Liver (tissue), 9 donors: ENCODE measurements around the gene ANAPC16. TPM values are rescaled to one million over a fixed set of nuclear protein-coding genes. Genes with fewer than 3 reads are reported as not detected.

ENCODE experiments used
- DNase-seq: peaks from one replicate; pipeline ENCODE4 v3.0.0-alpha.2; 2017; ENCODE audit warnings: low spot score
- H3K27ac ChIP-seq, 2 donors: one replicate each; pipeline ENCODE4 v1.7.0; 2013; ENCODE audit warnings: inconsistent platforms in 2 of 2, low read length in 2 of 2, control low read depth in 1 of 2, low read depth in 1 of 2, mild to moderate bottlenecking in 1 of 2
- H3K27me3 ChIP-seq, 4 donors: one replicate each; pipeline versions ENCODE4 v1.6.1 to v1.7.0; 2013; ENCODE audit warnings: low read length in 3 of 4, inconsistent platforms in 1 of 4, mild to moderate bottlenecking in 1 of 4, moderate library complexity in 1 of 4; ENCODE audit not compliant: control insufficient read depth in 4 of 4, insufficient read depth in 4 of 4
- H3K36me3 ChIP-seq, 4 donors: one replicate each; pipeline versions ENCODE4 v1.6.1 to v1.7.0; 2013; ENCODE audit warnings: low read length in 3 of 4, mild to moderate bottlenecking in 3 of 4, low read depth in 1 of 4, moderate library complexity in 1 of 4; ENCODE audit not compliant: control insufficient read depth in 4 of 4, insufficient read depth in 3 of 4
- H3K4me1 ChIP-seq, 4 donors: one replicate each; pipeline versions ENCODE4 v1.6.1 to v1.7.0; 2013; ENCODE audit warnings: low read length in 3 of 4, mild to moderate bottlenecking in 3 of 4, moderate library complexity in 1 of 4; ENCODE audit not compliant: control insufficient read depth in 4 of 4, insufficient read depth in 4 of 4
- H3K4me3 ChIP-seq, 3 donors: one replicate each; pipeline versions ENCODE4 v1.6.1 to v1.7.0; 2013; ENCODE audit warnings: low read length in 3 of 3, control low read depth in 1 of 3, low read depth in 1 of 3, mild to moderate bottlenecking in 1 of 3
- H3K9ac ChIP-seq, 2 donors: one replicate each; pipeline ENCODE4 v1.7.0; 2013; ENCODE audit warnings: low read length in 2 of 2, mild to moderate bottlenecking in 2 of 2, moderate library complexity in 2 of 2, control low read depth in 1 of 2, low read depth in 1 of 2
- H3K9me3 ChIP-seq, 4 donors: one replicate each; pipeline versions ENCODE4 v1.6.1 to v1.7.0; 2013; ENCODE audit warnings: low read length in 3 of 4; ENCODE audit not compliant: control insufficient read depth in 4 of 4
- FOXA1 ChIP-seq: IDR thresholded peaks from 2 replicates; pipeline ENCODE4 v1.6.1; 2016; ENCODE audit warnings: antibody characterized with exemption
- FOXA2 ChIP-seq: IDR thresholded peaks from 2 replicates; pipeline ENCODE4 v1.6.1; 2016; ENCODE audit warnings: antibody characterized with exemption
- HNF4A ChIP-seq, 2 donors: conservative IDR thresholded peaks; 2 replicates each; pipeline ENCODE4 v1.6.1; 2016; ENCODE audit warnings: antibody characterized with exemption in 2 of 2, mild to moderate bottlenecking in 2 of 2
- HNF4G ChIP-seq: IDR thresholded peaks from 2 replicates; pipeline ENCODE4 v1.6.1; 2016; ENCODE audit warnings: antibody characterized with exemption
- JUND ChIP-seq, 2 donors: IDR thresholded peaks; 2 replicates each; pipeline ENCODE4 v1.6.1; 2016; ENCODE audit warnings: antibody characterized with exemption in 2 of 2
- NR2F2 ChIP-seq: IDR thresholded peaks from 2 replicates; pipeline ENCODE4 v1.6.1; 2016; ENCODE audit warnings: antibody characterized with exemption
- RAD21 ChIP-seq, 2 donors: IDR thresholded peaks; 2 replicates each; pipeline ENCODE4 v1.6.1; 2016; ENCODE audit warnings: antibody characterized with exemption in 2 of 2, mild to moderate bottlenecking in 2 of 2
- RXRA ChIP-seq, 2 donors: IDR thresholded peaks; 2 replicates each; pipeline ENCODE4 v1.6.1; 2017 to 2018; ENCODE audit warnings: antibody characterized with exemption in 2 of 2, mild to moderate bottlenecking in 1 of 2
- SP1 ChIP-seq: IDR thresholded peaks from 2 replicates; pipeline ENCODE4 v1.6.1; 2018; ENCODE audit warnings: antibody characterized with exemption, mild to moderate bottlenecking
- TAF1 ChIP-seq: conservative IDR thresholded peaks from 2 replicates; pipeline ENCODE4 v1.6.1; 2016; ENCODE audit warnings: antibody characterized with exemption, mild to moderate bottlenecking
- YY1 ChIP-seq: IDR thresholded peaks from 2 replicates; pipeline ENCODE4 v1.6.1; 2016; ENCODE audit warnings: antibody characterized with exemption, mild to moderate bottlenecking
- WGBS: extraction: QIAGEN DNeasy Blood & Tissue Kit; methylation state at CpG from one replicate; pipeline ENCODE4 v1.1.7; 2013; 5-methylcytosine and 5-hydroxymethylcytosine counted together
- polyA plus RNA-seq, 2 donors: library from polyadenylated mRNA; stranded (reverse) in 1 of 2; unstranded in 1 of 2; fragments of 200-250 nt in 1 of 2; fragments of >200 nt in 1 of 2; fragmentation: Nextera tagmentation in 1 of 2; extraction: Ambion mirVana in 1 of 2; gene quantifications; one replicate each; pipeline versions ENCODE4 v1.2.1 to v1.2.3, GENCODE V29; 2013 to 2015
- total RNA-seq, 2 donors: library from RNA; depleted of rRNA; stranded (reverse); fragments of >200 nt; gene quantifications; one replicate each; pipeline ENCODE4 v1.2.3, GENCODE V29; 2014
- TF ChIP-seq, protein P1 (sequence below): IDR thresholded peaks from 2 replicates; pipeline ENCODE4 v1.6.1; 2016; ENCODE audit warnings: antibody characterized with exemption
- TF ChIP-seq, protein P2 (sequence below): IDR thresholded peaks from 2 replicates; pipeline ENCODE4 v1.6.1; 2016; ENCODE audit warnings: antibody characterized with exemption
- TF ChIP-seq, protein P3 (sequence below): IDR thresholded peaks from 2 replicates; pipeline ENCODE4 v1.6.1; 2016; ENCODE audit warnings: antibody characterized with exemption
- TF ChIP-seq, protein P4 (sequence below): IDR thresholded peaks from 2 replicates; pipeline ENCODE4 v1.6.1; 2016; ENCODE audit warnings: antibody characterized with exemption, mild to moderate bottlenecking
- donor health status: healthy.
- donor health status: healthy.
- donor health status: healthy.
- donor health status: healthy.
- donor health status: healthy.

The ANAPC16 gene
- total and polyA plus RNA-seq, 4 donors: 36.8 to 96.3 (median 55.6) TPM

DNA sequence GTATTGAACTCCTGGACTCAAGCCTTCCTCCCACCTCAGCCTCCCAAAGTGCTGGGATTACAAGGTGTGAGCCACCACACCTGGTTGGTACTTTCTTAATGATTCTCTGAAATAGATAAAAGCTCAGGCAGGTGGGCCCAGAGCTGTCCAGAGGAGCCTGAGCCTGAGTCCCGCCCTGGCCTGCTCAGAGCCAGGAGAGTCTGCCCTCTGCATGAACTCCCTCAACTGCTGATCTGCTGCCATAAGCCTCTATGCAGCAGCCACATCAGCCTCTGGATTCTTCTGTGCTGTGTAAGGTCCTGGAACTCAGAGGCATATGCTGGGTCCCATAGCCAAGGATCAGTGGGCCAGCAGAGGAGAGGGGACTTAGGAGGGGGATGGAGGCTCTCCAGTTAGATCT, 34.9 kb downstream of the ANAPC16 start:
- TF ChIP-seq RAD21 (IDR thresholded peaks at IDR 0.05) (peak in 1 of 2 donors; percentile 25), RXRA (IDR thresholded peaks at IDR 0.05) (peak; percentile 63 to 70), SP1 (peak; percentile 34), HNF4G (no peak), NR2F2 (peak; percentile 44), FOXA1 (no peak), FOXA2 (no peak), TAF1 (no peak), HNF4A (conservative IDR thresholded peaks at IDR 0.05) (no peak), JUND (IDR thresholded peaks at IDR 0.05) (no peak), YY1 (no peak)
- TF ChIP-seq, protein P1, sequence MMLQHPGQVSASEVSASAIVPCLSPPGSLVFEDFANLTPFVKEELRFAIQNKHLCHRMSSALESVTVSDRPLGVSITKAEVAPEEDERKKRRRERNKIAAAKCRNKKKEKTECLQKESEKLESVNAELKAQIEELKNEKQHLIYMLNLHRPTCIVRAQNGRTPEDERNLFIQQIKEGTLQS: no peak
- TF ChIP-seq, protein P2, sequence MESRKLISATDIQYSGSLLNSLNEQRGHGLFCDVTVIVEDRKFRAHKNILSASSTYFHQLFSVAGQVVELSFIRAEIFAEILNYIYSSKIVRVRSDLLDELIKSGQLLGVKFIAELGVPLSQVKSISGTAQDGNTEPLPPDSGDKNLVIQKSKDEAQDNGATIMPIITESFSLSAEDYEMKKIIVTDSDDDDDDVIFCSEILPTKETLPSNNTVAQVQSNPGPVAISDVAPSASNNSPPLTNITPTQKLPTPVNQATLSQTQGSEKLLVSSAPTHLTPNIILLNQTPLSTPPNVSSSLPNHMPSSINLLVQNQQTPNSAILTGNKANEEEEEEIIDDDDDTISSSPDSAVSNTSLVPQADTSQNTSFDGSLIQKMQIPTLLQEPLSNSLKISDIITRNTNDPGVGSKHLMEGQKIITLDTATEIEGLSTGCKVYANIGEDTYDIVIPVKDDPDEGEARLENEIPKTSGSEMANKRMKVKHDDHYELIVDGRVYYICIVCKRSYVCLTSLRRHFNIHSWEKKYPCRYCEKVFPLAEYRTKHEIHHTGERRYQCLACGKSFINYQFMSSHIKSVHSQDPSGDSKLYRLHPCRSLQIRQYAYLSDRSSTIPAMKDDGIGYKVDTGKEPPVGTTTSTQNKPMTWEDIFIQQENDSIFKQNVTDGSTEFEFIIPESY: no peak
- TF ChIP-seq, protein P3, sequence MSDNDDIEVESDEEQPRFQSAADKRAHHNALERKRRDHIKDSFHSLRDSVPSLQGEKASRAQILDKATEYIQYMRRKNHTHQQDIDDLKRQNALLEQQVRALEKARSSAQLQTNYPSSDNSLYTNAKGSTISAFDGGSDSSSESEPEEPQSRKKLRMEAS: no peak
- TF ChIP-seq, protein P4, sequence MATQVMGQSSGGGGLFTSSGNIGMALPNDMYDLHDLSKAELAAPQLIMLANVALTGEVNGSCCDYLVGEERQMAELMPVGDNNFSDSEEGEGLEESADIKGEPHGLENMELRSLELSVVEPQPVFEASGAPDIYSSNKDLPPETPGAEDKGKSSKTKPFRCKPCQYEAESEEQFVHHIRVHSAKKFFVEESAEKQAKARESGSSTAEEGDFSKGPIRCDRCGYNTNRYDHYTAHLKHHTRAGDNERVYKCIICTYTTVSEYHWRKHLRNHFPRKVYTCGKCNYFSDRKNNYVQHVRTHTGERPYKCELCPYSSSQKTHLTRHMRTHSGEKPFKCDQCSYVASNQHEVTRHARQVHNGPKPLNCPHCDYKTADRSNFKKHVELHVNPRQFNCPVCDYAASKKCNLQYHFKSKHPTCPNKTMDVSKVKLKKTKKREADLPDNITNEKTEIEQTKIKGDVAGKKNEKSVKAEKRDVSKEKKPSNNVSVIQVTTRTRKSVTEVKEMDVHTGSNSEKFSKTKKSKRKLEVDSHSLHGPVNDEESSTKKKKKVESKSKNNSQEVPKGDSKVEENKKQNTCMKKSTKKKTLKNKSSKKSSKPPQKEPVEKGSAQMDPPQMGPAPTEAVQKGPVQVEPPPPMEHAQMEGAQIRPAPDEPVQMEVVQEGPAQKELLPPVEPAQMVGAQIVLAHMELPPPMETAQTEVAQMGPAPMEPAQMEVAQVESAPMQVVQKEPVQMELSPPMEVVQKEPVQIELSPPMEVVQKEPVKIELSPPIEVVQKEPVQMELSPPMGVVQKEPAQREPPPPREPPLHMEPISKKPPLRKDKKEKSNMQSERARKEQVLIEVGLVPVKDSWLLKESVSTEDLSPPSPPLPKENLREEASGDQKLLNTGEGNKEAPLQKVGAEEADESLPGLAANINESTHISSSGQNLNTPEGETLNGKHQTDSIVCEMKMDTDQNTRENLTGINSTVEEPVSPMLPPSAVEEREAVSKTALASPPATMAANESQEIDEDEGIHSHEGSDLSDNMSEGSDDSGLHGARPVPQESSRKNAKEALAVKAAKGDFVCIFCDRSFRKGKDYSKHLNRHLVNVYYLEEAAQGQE: no peak
- Histone ChIP-seq H3K27me3 (no peaks in the 10 kb centered on the region), H3K4me1 (peaks cover 19 to 35% (median 33%) of the 10 kb centered on the region in 4 donors), H3K4me3 (no peak overlapping the region), H3K36me3 (no peaks in the 10 kb centered on the region), H3K9ac (no peak overlapping the region), H3K27ac (peak overlapping the region in 1 of 2 donors; percentile 22), H3K9me3 (no peaks in the 10 kb centered on the region)
- DNase-seq: no peak
- WGBS: 68% methylated on average over 1 of the region's 1 CpG

DNA sequence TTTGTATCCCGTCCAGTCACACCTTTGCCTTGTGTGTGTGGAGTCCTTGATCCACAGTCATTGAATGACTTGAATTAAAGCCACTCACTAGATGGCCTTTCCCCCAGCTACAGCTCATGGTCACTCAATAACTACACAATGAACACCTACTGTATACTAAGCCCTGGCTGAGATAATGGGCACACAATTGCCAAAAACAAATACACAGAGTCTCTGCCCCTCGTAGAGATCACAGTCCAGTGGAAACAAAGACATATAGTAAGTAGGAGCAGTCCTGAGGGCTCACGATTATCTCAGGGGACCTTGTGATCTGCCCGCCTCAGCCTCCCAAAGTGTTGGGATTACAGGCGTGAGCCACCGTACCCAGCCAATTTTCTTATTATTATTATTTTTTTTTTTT, 35.8 kb downstream of the ANAPC16 start:
- TF ChIP-seq, protein P2: no peak
- peak in 1 of 2 donors; percentile 6 for TF ChIP-seq HNF4A (conservative IDR thresholded peaks at IDR 0.05)
- TF ChIP-seq, protein P3: no peak
- Histone ChIP-seq H3K9ac (no peak overlapping the region), H3K27me3 (no peaks in the 10 kb centered on the region), H3K4me3 (no peak overlapping the region), H3K36me3 (no peaks in the 10 kb centered on the region), H3K27ac (no peak overlapping the region), H3K4me1 (peaks cover 19 to 35% (median 33%) of the 10 kb centered on the region in 4 donors), H3K9me3 (no peaks in the 10 kb centered on the region)
- DNase-seq: no peak
- WGBS: 85% methylated on average over 6 of the region's 6 CpGs
